ENCODE results near the gene CAMKK2.

DNA sequence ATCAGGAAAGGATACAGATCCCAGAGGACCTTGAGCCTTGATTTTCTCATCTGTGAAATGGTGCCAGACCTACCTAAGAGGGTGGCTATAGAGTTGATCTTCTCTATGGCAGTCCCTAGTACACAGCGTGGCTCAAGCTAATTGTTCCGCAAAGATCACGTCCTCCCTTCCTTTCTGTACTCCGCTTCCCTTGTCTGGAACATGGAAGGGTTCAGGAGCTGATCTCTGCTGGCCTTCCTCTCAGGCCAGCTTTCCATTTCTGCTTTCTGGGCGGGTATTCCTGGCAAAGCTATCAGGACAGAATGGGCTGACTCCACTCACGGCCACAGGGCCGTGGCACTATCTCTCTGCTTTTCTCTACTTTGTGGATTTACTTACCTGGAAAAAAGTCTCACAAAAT lies 6.5 kb downstream of the CAMKK2 start:
- TF ChIP-seq, protein P1, sequence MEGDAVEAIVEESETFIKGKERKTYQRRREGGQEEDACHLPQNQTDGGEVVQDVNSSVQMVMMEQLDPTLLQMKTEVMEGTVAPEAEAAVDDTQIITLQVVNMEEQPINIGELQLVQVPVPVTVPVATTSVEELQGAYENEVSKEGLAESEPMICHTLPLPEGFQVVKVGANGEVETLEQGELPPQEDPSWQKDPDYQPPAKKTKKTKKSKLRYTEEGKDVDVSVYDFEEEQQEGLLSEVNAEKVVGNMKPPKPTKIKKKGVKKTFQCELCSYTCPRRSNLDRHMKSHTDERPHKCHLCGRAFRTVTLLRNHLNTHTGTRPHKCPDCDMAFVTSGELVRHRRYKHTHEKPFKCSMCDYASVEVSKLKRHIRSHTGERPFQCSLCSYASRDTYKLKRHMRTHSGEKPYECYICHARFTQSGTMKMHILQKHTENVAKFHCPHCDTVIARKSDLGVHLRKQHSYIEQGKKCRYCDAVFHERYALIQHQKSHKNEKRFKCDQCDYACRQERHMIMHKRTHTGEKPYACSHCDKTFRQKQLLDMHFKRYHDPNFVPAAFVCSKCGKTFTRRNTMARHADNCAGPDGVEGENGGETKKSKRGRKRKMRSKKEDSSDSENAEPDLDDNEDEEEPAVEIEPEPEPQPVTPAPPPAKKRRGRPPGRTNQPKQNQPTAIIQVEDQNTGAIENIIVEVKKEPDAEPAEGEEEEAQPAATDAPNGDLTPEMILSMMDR (IDR thresholded peaks at IDR 0.05), result no peak
- TF ChIP-seq POLR2A (IDR thresholded peaks at IDR 0.05), result no peak
